GM12878 (cell line): ENCODE data around the gene PHLPP1. TPM values are rescaled to one million over a fixed set of nuclear protein-coding genes. Genes with fewer than 3 reads are reported as not detected.

Experiments used
- ATAC-seq: fragments of 200-7000 bp; cut with Tn5 transposase; 3 replicates; pipeline ENCODE4 v1.9.1; 2020; ENCODE audit warnings: mild to moderate bottlenecking, moderate library complexity
- BruUV-seq: library from RNA; stranded (reverse); fragments of 400-500 nt; replicated peaks from 2 replicates; lab custom pipeline; 2021; lab: Mats Ljungman, UMichigan
- CTCF ChIA-PET: fragments of 300-600 bp; sonication (Branson Sonifier 250); formaldehyde crosslinking; extraction: SDS; loops from one replicate; lab custom pipeline; 2021; ENCODE audit warnings: inconsistent platforms; lab: Yijun Ruan, JAX
- POLR2A ChIA-PET: fragments of 350-600 bp; formaldehyde crosslinking; extraction: SDS; loops from one replicate; lab custom pipeline; 2021; ENCODE audit warnings: inconsistent platforms; lab: Charles Lee
- RAD21 ChIA-PET: fragments of 300-600 bp; sonication (Branson Sonifier 250); formaldehyde crosslinking; loops from one replicate; lab custom pipeline; 2023; ENCODE audit warnings: antibody characterized with exemption; ENCODE audit not compliant: unreplicated experiment; lab: Charles Lee
- SMC1A ChIA-PET: fragments of 300-600 bp; sonication (Branson Sonifier 250); formaldehyde crosslinking; loops from one replicate; lab custom pipeline; 2023; ENCODE audit not compliant: unreplicated experiment, uncharacterized antibody; lab: Charles Lee
- DNase-seq: peaks from one replicate; pipeline ENCODE4 v3.0.0-alpha.2; 2011; ENCODE audit warnings: low read depth, low spot score
- FAIRE-seq: peaks from 3 replicates; lab custom pipeline; 2011; peaks lifted over from hg19 to GRCh38; lab: Jason Lieb, UNC
- H2AFZ ChIP-seq: 2 replicates; pipeline ENCODE4 v1.6.0; 2011; ENCODE audit warnings: low read depth, low read length, control low read depth; ENCODE audit not compliant: control insufficient read depth
- H3K27ac ChIP-seq: 2 replicates; pipeline ENCODE4 v1.5.1; 2011; ENCODE audit warnings: control low read depth; ENCODE audit not compliant: control insufficient read depth, insufficient read depth
- H3K27me3 ChIP-seq, 2 experiments: replicated peaks in 1 of 2; 2 replicates each; pipeline versions ENCODE4 v1.6.0 to v1.6.1; 2011; ENCODE audit warnings: low read length in 1 of 2; ENCODE audit not compliant: control insufficient read depth in 2 of 2, insufficient read depth in 2 of 2
- H3K36me3 ChIP-seq, 2 experiments: 2 replicates each; pipeline ENCODE4 v1.5.1; 2011; ENCODE audit warnings: low read length in 1 of 2; ENCODE audit not compliant: control insufficient read depth in 2 of 2, insufficient read depth in 2 of 2
- H3K4me1 ChIP-seq: 2 replicates; pipeline ENCODE4 v1.6.1; 2011; ENCODE audit warnings: mild to moderate bottlenecking, low read length, moderate library complexity, mixed read lengths; ENCODE audit not compliant: control insufficient read depth, insufficient read depth
- H3K4me2 ChIP-seq: 2 replicates; pipeline ENCODE4 v1.6.0; 2011; ENCODE audit warnings: control low read depth; ENCODE audit not compliant: control insufficient read depth, insufficient read depth
- H3K4me3 ChIP-seq: fragments of 200-600 bp; sonication (generic); 2 replicates; pipeline ENCODE4 v1.5.1; 2016
- H3K79me2 ChIP-seq: 2 replicates; pipeline ENCODE4 v1.6.0; 2011; ENCODE audit warnings: low read length; ENCODE audit not compliant: control insufficient read depth, insufficient read depth
- H3K9ac ChIP-seq: 2 replicates; pipeline ENCODE4 v1.8.0; 2011; ENCODE audit warnings: low read length, control low read depth, mixed read lengths; ENCODE audit not compliant: control insufficient read depth, insufficient read depth
- H3K9me3 ChIP-seq: replicated peaks from 3 replicates; pipeline ENCODE4 v1.5.1; 2011; ENCODE audit warnings: mild to moderate bottlenecking, low read length; ENCODE audit not compliant: control insufficient read depth, insufficient read depth
- H4K20me1 ChIP-seq: 2 replicates; pipeline ENCODE4 v1.6.0; 2011; ENCODE audit not compliant: control insufficient read depth, insufficient read depth
- ASH2L ChIP-seq: fragments of 300-600, 200-600 bp; sonication (generic); IDR thresholded peaks from 2 replicates; pipeline ENCODE4 v1.6.1; 2017; ENCODE audit warnings: low read depth, mild to moderate bottlenecking, borderline replicate concordance
- BCL11A ChIP-seq: IDR thresholded peaks from 2 replicates; pipeline ENCODE4 v1.6.1; 2011; ENCODE audit warnings: low read depth, low read length
- CHD2 ChIP-seq: IDR thresholded peaks from 2 replicates; pipeline ENCODE4 v1.6.1; 2011; ENCODE audit warnings: low read depth, low read length, improper control_type of control experiment, borderline replicate concordance
- DPF2 ChIP-seq: fragments of 450-650 bp; IDR thresholded peaks from 2 replicates; pipeline ENCODE4 v1.6.1; 2017; ENCODE audit warnings: mild to moderate bottlenecking
- ETV6 ChIP-seq, 2 experiments: fragments of 450-650 bp in 1 of 2; IDR thresholded peaks in 1 of 2; conservative IDR thresholded peaks in 1 of 2; 2 replicates each; pipeline ENCODE4 v1.6.1; 2014; ENCODE audit warnings: antibody characterized with exemption in 1 of 2, borderline replicate concordance in 1 of 2, low read depth in 1 of 2, mild to moderate bottlenecking in 1 of 2, moderate library complexity in 1 of 2
- FOXK2 ChIP-seq: fragments of 450-650 bp; IDR thresholded peaks from 2 replicates; pipeline ENCODE4 v1.6.1; 2017; ENCODE audit warnings: mild to moderate bottlenecking, moderate library complexity
- GABPA ChIP-seq: IDR thresholded peaks from 2 replicates; pipeline ENCODE4 v1.6.1; 2014; ENCODE audit warnings: antibody characterized with exemption, low read depth, mild to moderate bottlenecking, inconsistent platforms
- GATAD2B ChIP-seq: fragments of 450-650 bp; conservative IDR thresholded peaks from 2 replicates; pipeline ENCODE4 v1.6.1; 2017; ENCODE audit warnings: low read depth, mild to moderate bottlenecking, moderate library complexity
- HDAC6 ChIP-seq: fragments of 200-600 bp; sonication (generic); IDR thresholded peaks from one replicate; pipeline ENCODE4 v1.8.0; 2017; ENCODE audit warnings: antibody characterized with exemption; ENCODE audit not compliant: unreplicated experiment
- MEF2B ChIP-seq: fragments of 450-650 bp; IDR thresholded peaks from 2 replicates; pipeline ENCODE4 v1.6.1; 2018; ENCODE audit warnings: mild to moderate bottlenecking, moderate library complexity; ENCODE audit not compliant: partially characterized antibody, poor library complexity, severe bottlenecking
- MYB ChIP-seq: fragments of 150-350 bp; IDR thresholded peaks from 2 replicates; pipeline ENCODE4 v1.6.1; 2014; ENCODE audit warnings: mild to moderate bottlenecking, low read depth, low read length, borderline replicate concordance
- RFX5 ChIP-seq: IDR thresholded peaks from 2 replicates; pipeline ENCODE4 v1.6.1; 2011; ENCODE audit warnings: low read depth, low read length, improper control_type of control experiment
- SMARCA5 ChIP-seq: fragments of 450-650 bp; IDR thresholded peaks from 2 replicates; pipeline ENCODE4 v1.6.1; 2017; ENCODE audit warnings: mild to moderate bottlenecking
- ZNF24 ChIP-seq: fragments of 450-650 bp; IDR thresholded peaks from 2 replicates; pipeline ENCODE4 v1.6.1; 2017; ENCODE audit warnings: antibody characterized with exemption, mild to moderate bottlenecking
- ZSCAN29 ChIP-seq: fragments of 450-650 bp; IDR thresholded peaks from 2 replicates; pipeline ENCODE4 v1.6.1; 2017; ENCODE audit warnings: mild to moderate bottlenecking, moderate library complexity
- WGBS: methylation state at CpG from one replicate; pipeline ENCODE4 v1.1.6; 2016; ENCODE audit warnings: low lambda C conversion rate; ENCODE audit not compliant: insufficient replicate concordance, insufficient coverage; ENCODE audit errors: missing lambda C conversion rate; 5-methylcytosine and 5-hydroxymethylcytosine counted together
- in situ Hi-C: fragments of 300-500 bp; cut with MboI; formaldehyde crosslinking; loops from 9 replicates; pipeline ENCODE4 v1.14.3; 2018; ENCODE audit warnings: mixed read lengths
- intact Hi-C: fragments of 100-400 bp; cut with micrococcal nuclease; formaldehyde crosslinking; loops from one replicate; pipeline ENCODE4 v1.14.2; 2022; ENCODE audit not compliant: unreplicated experiment
- polyA plus RNA-seq, 11 experiments: library from polyadenylated mRNA; depleted of rRNA in 4 of 11; unstranded in 6 of 11; stranded (reverse) in 5 of 11; fragments of >200 nt; fragmentation: Nextera tagmentation in 4 of 11; fragmentation: Illumina TruSeq in 1 of 11; extraction: Ambion mirVana in 4 of 11; extraction: Trizol in 1 of 11; gene quantifications; 1 replicate in 1 of 11; 2 replicates in 10 of 11; pipeline versions ENCODE4 v1.2.1 to v1.2.3, GENCODE V29; 2011 to 2016; ENCODE audit warnings: inconsistent platforms in 2 of 11, missing spikeins in 2 of 11, low read depth in 1 of 11
- total RNA-seq, 4 experiments: library from RNA; depleted of rRNA in 3 of 4; stranded (reverse); fragments of >200 nt in 3 of 4; fragmentation: Illumina TruSeq in 1 of 4; extraction: Trizol in 1 of 4; gene quantifications; 2 replicates each; pipeline versions ENCODE4 v1.2.1 to v1.2.3, GENCODE V29; 2013 to 2021
- TF ChIP-seq, protein P1 (sequence below): fragments of 450-650 bp; IDR thresholded peaks from 2 replicates; pipeline ENCODE4 v1.6.1; 2014; ENCODE audit warnings: mild to moderate bottlenecking

PHLPP1 gene
- total and polyA plus RNA-seq, 10 of the 15 experiments (the other 5 are each of a cell fraction or from before 2014, with no cell fraction given), result 0.42 to 7.0 (median 1.9) TPM

- Histone ChIP-seq H3K4me3 (no peak overlapping the region), H3K9me3 (no peaks in the 10 kb centered on the region), H3K4me1 (no peaks in the 10 kb centered on the region), H3K36me3 (peaks cover 0 to 7% of the 10 kb centered on the region in 2 experiments; a peak in 2 of 4 replicates), H4K20me1 (no peaks in the 10 kb centered on the region; the same call in 1 of the 2 replicates), H3K27ac (no peak overlapping the region), H3K4me2 (no peak overlapping the region), H3K27me3 (no peaks in the 10 kb centered on the region), H3K79me2 (no peaks in the 10 kb centered on the region), H3K9ac (no peak overlapping the region), H2AFZ (no peak overlapping the region)
- FAIRE-seq (no peak), DNase-seq (no peak), ATAC-seq (no peak)
- POLR2A ChIA-PET, result no interaction called here
- in situ Hi-C loops, result no loop called here
- intact Hi-C loops, result no loop called here
- SMC1A ChIA-PET, result interaction anchor here (1.0 kb wide), 1 partner anchor 339 kb away, joined by 4 read pairs; no protein-coding TSS in a partner anchor
- WGBS, result 38% methylated on average over 7 of the region's 7 CpGs
- RAD21 ChIA-PET, result no interaction called here
- CTCF ChIA-PET, result interaction anchor here (0.5 to 1.3 kb wide), 5 partner anchors 9 to 643 kb away, joined by 3 read pairs; no protein-coding TSS in a partner anchor
- no TSS peak for BruUV-seq
- TF ChIP-seq RFX5, result no peak
- TF ChIP-seq CHD2, result no peak
- TF ChIP-seq BCL11A, result no peak
- TF ChIP-seq ASH2L, result no peak
- no peak for TF ChIP-seq ZNF24
- TF ChIP-seq, protein P1, sequence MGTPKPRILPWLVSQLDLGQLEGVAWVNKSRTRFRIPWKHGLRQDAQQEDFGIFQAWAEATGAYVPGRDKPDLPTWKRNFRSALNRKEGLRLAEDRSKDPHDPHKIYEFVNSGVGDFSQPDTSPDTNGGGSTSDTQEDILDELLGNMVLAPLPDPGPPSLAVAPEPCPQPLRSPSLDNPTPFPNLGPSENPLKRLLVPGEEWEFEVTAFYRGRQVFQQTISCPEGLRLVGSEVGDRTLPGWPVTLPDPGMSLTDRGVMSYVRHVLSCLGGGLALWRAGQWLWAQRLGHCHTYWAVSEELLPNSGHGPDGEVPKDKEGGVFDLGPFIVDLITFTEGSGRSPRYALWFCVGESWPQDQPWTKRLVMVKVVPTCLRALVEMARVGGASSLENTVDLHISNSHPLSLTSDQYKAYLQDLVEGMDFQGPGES, result no peak
- no peak for TF ChIP-seq SMARCA5
- TF ChIP-seq ETV6 (conservative IDR thresholded peaks at IDR 0.05 in 1 of 2, IDR thresholded peaks at IDR 0.05 in 1 of 2; ENCODE audit: borderline replicate concordance in 1 of 2, low read depth in 1 of 2), result no peak
- no peak for TF ChIP-seq MEF2B
- no peak for TF ChIP-seq GATAD2B
- TF ChIP-seq GABPA, result no peak
- TF ChIP-seq FOXK2, result no peak
- TF ChIP-seq DPF2, result no peak
- no peak for TF ChIP-seq HDAC6
- no peak for TF ChIP-seq ZSCAN29
- no peak for TF ChIP-seq MYB
Measured at GRCh38 chr18:62974928-62975675, 259.8 kb downstream of the PHLPP1 start.
